AG10803 (cell line): ENCODE data around the gene IRX6.

Experiments used
- DNase-seq: peaks from one replicate; pipeline ENCODE4 v3.0.0; 2010; ENCODE audit warnings: low read depth
- H3K4me3 ChIP-seq: 2 replicates; pipeline ENCODE4 v1.5.1; 2011; ENCODE audit warnings: mild to moderate bottlenecking, low read length, control low read depth
- TF ChIP-seq, protein P1 (sequence below): conservative IDR thresholded peaks from 2 replicates; pipeline ENCODE4 v1.5.1; 2011; ENCODE audit warnings: mild to moderate bottlenecking, low read length, control low read depth, inconsistent platforms

The IRX6 gene

GRCh38 chr16:55372792-55373488, 48.9 kb downstream of the IRX6 start:
- no peak overlapping the region for H3K4me3 ChIP-seq
- TF ChIP-seq, protein P1, sequence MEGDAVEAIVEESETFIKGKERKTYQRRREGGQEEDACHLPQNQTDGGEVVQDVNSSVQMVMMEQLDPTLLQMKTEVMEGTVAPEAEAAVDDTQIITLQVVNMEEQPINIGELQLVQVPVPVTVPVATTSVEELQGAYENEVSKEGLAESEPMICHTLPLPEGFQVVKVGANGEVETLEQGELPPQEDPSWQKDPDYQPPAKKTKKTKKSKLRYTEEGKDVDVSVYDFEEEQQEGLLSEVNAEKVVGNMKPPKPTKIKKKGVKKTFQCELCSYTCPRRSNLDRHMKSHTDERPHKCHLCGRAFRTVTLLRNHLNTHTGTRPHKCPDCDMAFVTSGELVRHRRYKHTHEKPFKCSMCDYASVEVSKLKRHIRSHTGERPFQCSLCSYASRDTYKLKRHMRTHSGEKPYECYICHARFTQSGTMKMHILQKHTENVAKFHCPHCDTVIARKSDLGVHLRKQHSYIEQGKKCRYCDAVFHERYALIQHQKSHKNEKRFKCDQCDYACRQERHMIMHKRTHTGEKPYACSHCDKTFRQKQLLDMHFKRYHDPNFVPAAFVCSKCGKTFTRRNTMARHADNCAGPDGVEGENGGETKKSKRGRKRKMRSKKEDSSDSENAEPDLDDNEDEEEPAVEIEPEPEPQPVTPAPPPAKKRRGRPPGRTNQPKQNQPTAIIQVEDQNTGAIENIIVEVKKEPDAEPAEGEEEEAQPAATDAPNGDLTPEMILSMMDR: no peak
- DNase-seq: peak; percentile 21

- DNase-seq: no peak
- no peak overlapping the region for H3K4me3 ChIP-seq
- TF ChIP-seq, protein P1: no peak
These were observed 49.5 kb downstream of the IRX6 start for GRCh38 chr16:55373489-55373832.

DNA sequence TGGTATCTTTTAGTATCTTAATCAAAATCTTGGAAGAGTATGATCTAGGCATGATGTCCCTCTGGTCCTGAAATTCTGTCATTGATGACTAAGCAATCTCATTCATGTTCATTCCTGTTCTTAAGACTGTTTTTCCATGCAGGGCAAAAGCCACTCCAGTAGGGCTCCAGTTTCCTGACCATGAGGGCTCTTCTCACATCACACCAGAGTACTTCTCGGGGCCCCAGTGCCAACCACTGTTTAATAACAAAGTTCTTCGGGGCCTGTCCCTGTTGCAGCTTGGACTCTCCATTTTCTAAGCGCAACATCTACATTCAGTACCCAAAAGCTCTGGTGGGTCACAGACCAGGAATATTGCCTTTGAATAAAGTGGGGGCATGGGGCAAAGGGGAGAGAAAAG, 52.0 kb downstream of the IRX6 start:
- TF ChIP-seq, protein P1: no peak
- no peak for DNase-seq
- no peak overlapping the region for H3K4me3 ChIP-seq

DNA sequence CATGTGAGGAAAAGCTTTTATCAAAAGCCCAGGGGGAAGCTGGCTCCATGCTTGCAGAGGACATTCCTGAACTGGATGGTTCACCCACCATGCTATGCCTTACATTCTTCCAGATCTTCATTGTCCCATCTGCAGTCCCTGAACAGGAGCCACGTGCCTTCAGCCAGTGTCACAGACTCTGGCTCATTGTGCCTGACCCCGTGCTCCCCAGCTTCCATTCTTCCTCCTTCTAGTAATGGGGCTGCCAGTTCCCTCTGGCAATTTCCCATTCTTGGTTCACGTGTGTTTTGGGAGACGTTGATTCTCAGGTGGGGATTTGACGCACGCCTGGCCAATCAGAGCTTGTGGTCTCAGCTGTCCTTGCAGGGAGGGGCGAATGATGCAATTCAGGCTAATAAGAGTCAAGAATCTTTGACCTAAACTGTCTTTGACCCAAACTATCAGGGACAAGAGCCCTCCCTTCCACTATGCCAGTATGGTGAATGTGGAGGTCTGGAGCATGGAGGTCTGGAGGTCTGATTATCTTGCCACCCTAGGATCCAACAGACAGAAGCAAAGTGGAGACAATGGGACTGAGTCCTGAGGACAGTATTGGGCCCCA, 52.7 kb downstream of the IRX6 start:
- no peak overlapping the region for H3K4me3 ChIP-seq
- TF ChIP-seq, protein P1: no peak
- DNase-seq: no peak

DNA sequence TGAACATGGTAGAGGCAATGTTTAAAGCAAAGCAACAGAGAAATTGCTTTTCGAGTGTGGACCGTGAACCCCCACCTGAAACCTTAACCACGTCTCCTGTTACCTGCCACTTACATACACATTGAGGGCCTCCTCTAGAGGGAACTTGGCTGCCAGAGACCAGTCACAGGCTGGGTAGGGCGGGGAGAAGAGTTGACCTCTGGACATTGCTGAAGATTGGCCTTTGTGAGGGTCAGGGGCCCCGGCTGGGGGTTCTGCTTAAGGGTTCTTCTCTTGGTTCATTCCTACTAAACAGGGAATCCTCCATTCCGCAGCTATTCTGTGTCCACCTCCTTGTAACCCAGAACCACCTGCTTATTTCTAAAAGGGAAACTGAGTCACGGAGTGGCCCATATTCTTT, 53.8 kb downstream of the IRX6 start:
- H3K4me3 ChIP-seq: no peak overlapping the region
- DNase-seq: no peak
- TF ChIP-seq, protein P1: no peak

DNA sequence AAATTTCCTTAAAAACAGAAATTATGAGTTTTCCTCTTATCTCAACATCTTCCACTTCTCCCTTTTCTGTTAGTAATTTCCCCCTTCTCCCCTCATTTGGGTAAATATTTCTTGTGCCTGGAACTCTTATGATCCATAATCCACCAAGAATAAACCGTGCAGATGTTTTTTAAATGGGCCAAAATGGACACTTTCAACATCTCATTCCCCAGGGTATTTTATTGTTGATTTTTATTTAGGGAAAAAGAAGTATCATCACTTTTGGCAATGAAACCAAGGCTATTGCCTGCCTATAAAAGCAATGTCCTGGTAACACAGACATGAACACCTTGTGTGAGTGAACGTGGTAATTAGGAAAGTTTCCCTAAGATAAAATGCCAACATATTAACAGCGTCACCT, 54.6 kb downstream of the IRX6 start:
- DNase-seq: no peak
- TF ChIP-seq, protein P1: no peak
- no peak overlapping the region for H3K4me3 ChIP-seq

DNA sequence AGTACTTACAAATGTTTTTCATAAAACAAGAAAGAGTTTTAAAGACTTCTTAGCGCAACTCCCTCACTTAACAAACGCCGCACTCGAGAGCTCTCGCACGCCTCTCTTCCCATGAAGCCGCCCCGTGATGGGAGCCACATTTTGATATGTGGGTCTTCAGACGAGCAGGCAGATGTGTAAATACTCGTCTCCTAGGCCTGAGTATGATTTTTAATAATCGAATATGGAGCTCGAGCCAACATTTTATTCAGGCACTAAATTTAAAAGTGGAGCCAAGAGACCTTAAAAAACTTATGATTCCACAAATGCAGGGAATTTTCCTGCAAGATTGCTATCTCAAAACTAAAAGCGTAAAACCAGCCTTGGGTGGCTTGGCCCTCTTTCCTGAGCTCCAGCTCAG, 55.4 kb downstream of the IRX6 start:
- TF ChIP-seq, protein P1: no peak
- H3K4me3 ChIP-seq: no peak overlapping the region
- DNase-seq: no peak
